ENCODE results near the gene MGAT5.

- TF ChIP-seq CTCF (IDR thresholded peaks at IDR 0.05) (no peak), POLR2A (IDR thresholded peaks at IDR 0.05) (no peak)
Measured at GRCh38 chr2:134231965-134232340, 21.9 kb upstream of the MGAT5 start.

Measured in uterus (tissue), 2 donors.